Liver (tissue), 9 donors: Measurements from ENCODE around the gene FAM83D. TPM values are rescaled to one million over a fixed set of nuclear protein-coding genes. Genes with fewer than 3 reads are reported as not detected.
"Not testable (repeated sequence)": the region's sequence is repeated elsewhere in the genome, so short reads cannot be mapped to it uniquely, and the experiment has no call there.

Experiments used
- DNase-seq: peaks from one replicate; pipeline ENCODE4 v3.0.0-alpha.2; 2017; ENCODE audit warnings: low spot score
- H3K27ac ChIP-seq, 2 donors: one replicate each; pipeline ENCODE4 v1.7.0; 2013; ENCODE audit warnings: inconsistent platforms in 2 of 2, low read length in 2 of 2, control low read depth in 1 of 2, low read depth in 1 of 2, mild to moderate bottlenecking in 1 of 2
- H3K27me3 ChIP-seq, 4 donors: one replicate each; pipeline versions ENCODE4 v1.6.1 to v1.7.0; 2013; ENCODE audit warnings: low read length in 3 of 4, inconsistent platforms in 1 of 4, mild to moderate bottlenecking in 1 of 4, moderate library complexity in 1 of 4; ENCODE audit not compliant: control insufficient read depth in 4 of 4, insufficient read depth in 4 of 4
- H3K36me3 ChIP-seq, 4 donors: one replicate each; pipeline versions ENCODE4 v1.6.1 to v1.7.0; 2013; ENCODE audit warnings: low read length in 3 of 4, mild to moderate bottlenecking in 3 of 4, low read depth in 1 of 4, moderate library complexity in 1 of 4; ENCODE audit not compliant: control insufficient read depth in 4 of 4, insufficient read depth in 3 of 4
- H3K4me1 ChIP-seq, 4 donors: one replicate each; pipeline versions ENCODE4 v1.6.1 to v1.7.0; 2013; ENCODE audit warnings: low read length in 3 of 4, mild to moderate bottlenecking in 3 of 4, moderate library complexity in 1 of 4; ENCODE audit not compliant: control insufficient read depth in 4 of 4, insufficient read depth in 4 of 4
- H3K4me3 ChIP-seq, 3 donors: one replicate each; pipeline versions ENCODE4 v1.6.1 to v1.7.0; 2013; ENCODE audit warnings: low read length in 3 of 3, control low read depth in 1 of 3, low read depth in 1 of 3, mild to moderate bottlenecking in 1 of 3
- H3K9ac ChIP-seq, 2 donors: one replicate each; pipeline ENCODE4 v1.7.0; 2013; ENCODE audit warnings: low read length in 2 of 2, mild to moderate bottlenecking in 2 of 2, moderate library complexity in 2 of 2, control low read depth in 1 of 2, low read depth in 1 of 2
- H3K9me3 ChIP-seq, 4 donors: one replicate each; pipeline versions ENCODE4 v1.6.1 to v1.7.0; 2013; ENCODE audit warnings: low read length in 3 of 4; ENCODE audit not compliant: control insufficient read depth in 4 of 4
- EGR1 ChIP-seq, 2 donors: IDR thresholded peaks; 2 replicates each; pipeline ENCODE4 v1.6.1; 2016 to 2018; ENCODE audit warnings: antibody characterized with exemption in 2 of 2, low read depth in 2 of 2
- GABPA ChIP-seq, 2 donors: IDR thresholded peaks in 1 of 2; conservative IDR thresholded peaks in 1 of 2; 2 replicates each; pipeline ENCODE4 v1.6.1; 2016; ENCODE audit warnings: antibody characterized with exemption in 2 of 2, mild to moderate bottlenecking in 1 of 2, moderate library complexity in 1 of 2
- NR2F2 ChIP-seq: IDR thresholded peaks from 2 replicates; pipeline ENCODE4 v1.6.1; 2016; ENCODE audit warnings: antibody characterized with exemption
- RAD21 ChIP-seq, 2 donors: IDR thresholded peaks; 2 replicates each; pipeline ENCODE4 v1.6.1; 2016; ENCODE audit warnings: antibody characterized with exemption in 2 of 2, mild to moderate bottlenecking in 2 of 2
- WGBS: extraction: QIAGEN DNeasy Blood & Tissue Kit; methylation state at CpG from one replicate; pipeline ENCODE4 v1.1.7; 2013; 5-methylcytosine and 5-hydroxymethylcytosine counted together
- polyA plus RNA-seq, 2 donors: library from polyadenylated mRNA; stranded (reverse) in 1 of 2; unstranded in 1 of 2; fragments of 200-250 nt in 1 of 2; fragments of >200 nt in 1 of 2; fragmentation: Nextera tagmentation in 1 of 2; extraction: Ambion mirVana in 1 of 2; gene quantifications; one replicate each; pipeline versions ENCODE4 v1.2.1 to v1.2.3, GENCODE V29; 2013 to 2015
- total RNA-seq, 2 donors: library from RNA; depleted of rRNA; stranded (reverse); fragments of >200 nt; gene quantifications; one replicate each; pipeline ENCODE4 v1.2.3, GENCODE V29; 2014
- TF ChIP-seq, protein P1 (sequence below): fragments of 150-350 bp; IDR thresholded peaks from 2 replicates; pipeline ENCODE4 v1.5.1; 2017; ENCODE audit warnings: improper control_type of control experiment, low read depth, low read length; ENCODE audit not compliant: missing input control
- TF ChIP-seq, protein P2 (sequence below): IDR thresholded peaks from 2 replicates; pipeline ENCODE4 v1.6.1; 2016; ENCODE audit warnings: antibody characterized with exemption
- TF ChIP-seq, protein P3 (sequence below): IDR thresholded peaks from 2 replicates; pipeline ENCODE4 v1.6.1; 2016; ENCODE audit warnings: antibody characterized with exemption, mild to moderate bottlenecking
- donor health status: healthy.
- donor health status: healthy.
- donor health status: healthy.
- donor health status: healthy.
- donor health status: healthy.

FAM83D gene
- total and polyA plus RNA-seq, 4 donors, result 1.1 to 28.2 (median 2.7) TPM

DNA sequence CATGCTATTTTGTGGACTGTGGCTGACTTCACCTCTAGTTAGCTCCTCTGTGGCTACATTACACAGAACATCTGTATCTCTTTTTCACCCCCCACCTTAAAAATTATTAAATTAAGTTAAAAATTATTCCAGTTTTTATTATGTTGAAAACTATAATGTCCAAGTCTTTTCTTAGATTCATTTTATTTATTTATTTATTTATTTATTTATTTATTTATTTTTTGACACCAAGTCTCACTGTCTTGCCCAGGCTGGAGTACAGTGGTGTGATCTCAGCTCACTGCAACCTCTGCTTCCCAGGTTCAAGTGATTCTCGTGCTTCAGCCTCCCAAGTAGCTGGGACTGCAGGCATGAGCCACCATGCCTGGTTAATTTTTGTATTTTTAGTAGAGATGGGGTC is 70.6 kb downstream of the FAM83D start:
- H3K4me1 ChIP-seq, DNase-seq, H3K27ac ChIP-seq, H3K4me3 ChIP-seq, H3K9ac ChIP-seq, H3K9me3 ChIP-seq, H3K27me3 ChIP-seq: not testable (repeated sequence)
- H3K36me3 ChIP-seq, result peaks cover under 1 to 35% (median 30%) of the 10 kb centered on the region in 4 donors
- 94% methylated on average over 1 of the region's 1 CpG for WGBS

DNA sequence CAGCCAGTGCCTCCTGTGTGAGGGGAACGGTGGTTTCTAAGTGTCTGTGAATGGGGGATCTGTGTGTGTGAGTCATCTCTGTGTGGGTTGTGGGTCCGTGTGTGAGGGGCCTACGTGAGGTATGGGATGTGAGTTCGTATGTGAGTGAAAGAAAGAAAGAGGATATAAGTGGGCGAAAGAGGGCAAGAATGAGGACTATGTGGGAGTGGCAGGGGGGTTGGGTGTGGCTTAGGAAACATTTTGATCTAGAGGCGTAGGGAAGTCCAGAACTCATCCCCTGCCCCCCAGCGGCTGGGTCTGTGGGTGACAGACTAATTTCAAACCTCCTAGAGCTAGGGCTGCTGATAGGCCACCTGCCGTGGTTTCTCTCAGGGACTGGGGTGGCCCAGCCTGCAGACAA is 71.4 kb downstream of the FAM83D start:
- Histone ChIP-seq H3K27ac (no peak overlapping the region), H3K9ac (no peak overlapping the region), H3K36me3 (peaks cover 2 to 41% (median 34%) of the 10 kb centered on the region in 4 donors), H3K4me1 (no peaks in the 10 kb centered on the region), H3K4me3 (no peak overlapping the region), H3K27me3 (no peaks in the 10 kb centered on the region), H3K9me3 (no peaks in the 10 kb centered on the region)
- 86% methylated on average over 8 of the region's 8 CpGs for WGBS
- no peak for DNase-seq
- TF ChIP-seq NR2F2 (no peak), RAD21 (IDR thresholded peaks at IDR 0.05) (no peak), GABPA (IDR thresholded peaks at IDR 0.05 in 1 of 2, conservative IDR thresholded peaks at IDR 0.05 in 1 of 2) (no peak), EGR1 (IDR thresholded peaks at IDR 0.05; ENCODE audit: low read depth in 2 of 2) (no peak)
- TF ChIP-seq, protein P1, sequence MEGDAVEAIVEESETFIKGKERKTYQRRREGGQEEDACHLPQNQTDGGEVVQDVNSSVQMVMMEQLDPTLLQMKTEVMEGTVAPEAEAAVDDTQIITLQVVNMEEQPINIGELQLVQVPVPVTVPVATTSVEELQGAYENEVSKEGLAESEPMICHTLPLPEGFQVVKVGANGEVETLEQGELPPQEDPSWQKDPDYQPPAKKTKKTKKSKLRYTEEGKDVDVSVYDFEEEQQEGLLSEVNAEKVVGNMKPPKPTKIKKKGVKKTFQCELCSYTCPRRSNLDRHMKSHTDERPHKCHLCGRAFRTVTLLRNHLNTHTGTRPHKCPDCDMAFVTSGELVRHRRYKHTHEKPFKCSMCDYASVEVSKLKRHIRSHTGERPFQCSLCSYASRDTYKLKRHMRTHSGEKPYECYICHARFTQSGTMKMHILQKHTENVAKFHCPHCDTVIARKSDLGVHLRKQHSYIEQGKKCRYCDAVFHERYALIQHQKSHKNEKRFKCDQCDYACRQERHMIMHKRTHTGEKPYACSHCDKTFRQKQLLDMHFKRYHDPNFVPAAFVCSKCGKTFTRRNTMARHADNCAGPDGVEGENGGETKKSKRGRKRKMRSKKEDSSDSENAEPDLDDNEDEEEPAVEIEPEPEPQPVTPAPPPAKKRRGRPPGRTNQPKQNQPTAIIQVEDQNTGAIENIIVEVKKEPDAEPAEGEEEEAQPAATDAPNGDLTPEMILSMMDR, result no peak
- TF ChIP-seq, protein P2, sequence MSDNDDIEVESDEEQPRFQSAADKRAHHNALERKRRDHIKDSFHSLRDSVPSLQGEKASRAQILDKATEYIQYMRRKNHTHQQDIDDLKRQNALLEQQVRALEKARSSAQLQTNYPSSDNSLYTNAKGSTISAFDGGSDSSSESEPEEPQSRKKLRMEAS, result no peak

DNA sequence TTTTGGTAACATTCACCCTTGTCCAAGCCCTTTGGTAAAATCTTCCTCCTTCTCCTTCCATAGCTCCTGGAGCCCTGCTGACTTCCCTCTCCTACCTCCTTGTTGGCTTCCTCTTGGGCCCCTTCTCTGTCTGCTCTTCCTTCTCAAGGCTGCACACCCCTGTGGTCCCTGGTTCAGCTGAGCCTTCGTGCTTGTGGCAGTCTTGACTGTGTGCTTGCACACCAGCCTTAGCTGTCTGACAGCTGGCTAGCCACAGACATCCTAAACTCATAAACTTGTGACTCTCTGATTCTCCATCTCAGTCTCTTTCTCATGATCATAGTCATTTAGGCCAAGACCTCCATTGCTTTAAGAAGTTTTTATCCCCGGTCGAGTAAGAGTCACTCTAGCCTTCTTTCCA is 73.0 kb downstream of the FAM83D start:
- H3K9me3 ChIP-seq, result no peaks in the 10 kb centered on the region
- no peak overlapping the region for H3K4me3 ChIP-seq
- H3K27me3 ChIP-seq, result no peaks in the 10 kb centered on the region
- H3K36me3 ChIP-seq, result peaks cover 4 to 53% (median 45%) of the 10 kb centered on the region in 4 donors
- H3K9ac ChIP-seq, result no peak overlapping the region
- H3K27ac ChIP-seq, result no peak overlapping the region
- DNase-seq, result no peak
- H3K4me1 ChIP-seq, result no peaks in the 10 kb centered on the region
- TF ChIP-seq, protein P3, sequence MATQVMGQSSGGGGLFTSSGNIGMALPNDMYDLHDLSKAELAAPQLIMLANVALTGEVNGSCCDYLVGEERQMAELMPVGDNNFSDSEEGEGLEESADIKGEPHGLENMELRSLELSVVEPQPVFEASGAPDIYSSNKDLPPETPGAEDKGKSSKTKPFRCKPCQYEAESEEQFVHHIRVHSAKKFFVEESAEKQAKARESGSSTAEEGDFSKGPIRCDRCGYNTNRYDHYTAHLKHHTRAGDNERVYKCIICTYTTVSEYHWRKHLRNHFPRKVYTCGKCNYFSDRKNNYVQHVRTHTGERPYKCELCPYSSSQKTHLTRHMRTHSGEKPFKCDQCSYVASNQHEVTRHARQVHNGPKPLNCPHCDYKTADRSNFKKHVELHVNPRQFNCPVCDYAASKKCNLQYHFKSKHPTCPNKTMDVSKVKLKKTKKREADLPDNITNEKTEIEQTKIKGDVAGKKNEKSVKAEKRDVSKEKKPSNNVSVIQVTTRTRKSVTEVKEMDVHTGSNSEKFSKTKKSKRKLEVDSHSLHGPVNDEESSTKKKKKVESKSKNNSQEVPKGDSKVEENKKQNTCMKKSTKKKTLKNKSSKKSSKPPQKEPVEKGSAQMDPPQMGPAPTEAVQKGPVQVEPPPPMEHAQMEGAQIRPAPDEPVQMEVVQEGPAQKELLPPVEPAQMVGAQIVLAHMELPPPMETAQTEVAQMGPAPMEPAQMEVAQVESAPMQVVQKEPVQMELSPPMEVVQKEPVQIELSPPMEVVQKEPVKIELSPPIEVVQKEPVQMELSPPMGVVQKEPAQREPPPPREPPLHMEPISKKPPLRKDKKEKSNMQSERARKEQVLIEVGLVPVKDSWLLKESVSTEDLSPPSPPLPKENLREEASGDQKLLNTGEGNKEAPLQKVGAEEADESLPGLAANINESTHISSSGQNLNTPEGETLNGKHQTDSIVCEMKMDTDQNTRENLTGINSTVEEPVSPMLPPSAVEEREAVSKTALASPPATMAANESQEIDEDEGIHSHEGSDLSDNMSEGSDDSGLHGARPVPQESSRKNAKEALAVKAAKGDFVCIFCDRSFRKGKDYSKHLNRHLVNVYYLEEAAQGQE, result no peak
- TF ChIP-seq, protein P1, result no peak
- 95% methylated on average over 3 of the region's 3 CpGs for WGBS
